CD1c-positive myeloid dendritic cell (primary cell): ENCODE results near the gene ITGB4.
A peak's percentile ranks its signal among the peaks of the same experiment; 100 is the strongest.

Experiments
- DNase-seq: peaks from one replicate; pipeline ENCODE4 v3.0.0-alpha.2; 2016; ENCODE audit errors: extremely low spot score

Gene ITGB4

DNA sequence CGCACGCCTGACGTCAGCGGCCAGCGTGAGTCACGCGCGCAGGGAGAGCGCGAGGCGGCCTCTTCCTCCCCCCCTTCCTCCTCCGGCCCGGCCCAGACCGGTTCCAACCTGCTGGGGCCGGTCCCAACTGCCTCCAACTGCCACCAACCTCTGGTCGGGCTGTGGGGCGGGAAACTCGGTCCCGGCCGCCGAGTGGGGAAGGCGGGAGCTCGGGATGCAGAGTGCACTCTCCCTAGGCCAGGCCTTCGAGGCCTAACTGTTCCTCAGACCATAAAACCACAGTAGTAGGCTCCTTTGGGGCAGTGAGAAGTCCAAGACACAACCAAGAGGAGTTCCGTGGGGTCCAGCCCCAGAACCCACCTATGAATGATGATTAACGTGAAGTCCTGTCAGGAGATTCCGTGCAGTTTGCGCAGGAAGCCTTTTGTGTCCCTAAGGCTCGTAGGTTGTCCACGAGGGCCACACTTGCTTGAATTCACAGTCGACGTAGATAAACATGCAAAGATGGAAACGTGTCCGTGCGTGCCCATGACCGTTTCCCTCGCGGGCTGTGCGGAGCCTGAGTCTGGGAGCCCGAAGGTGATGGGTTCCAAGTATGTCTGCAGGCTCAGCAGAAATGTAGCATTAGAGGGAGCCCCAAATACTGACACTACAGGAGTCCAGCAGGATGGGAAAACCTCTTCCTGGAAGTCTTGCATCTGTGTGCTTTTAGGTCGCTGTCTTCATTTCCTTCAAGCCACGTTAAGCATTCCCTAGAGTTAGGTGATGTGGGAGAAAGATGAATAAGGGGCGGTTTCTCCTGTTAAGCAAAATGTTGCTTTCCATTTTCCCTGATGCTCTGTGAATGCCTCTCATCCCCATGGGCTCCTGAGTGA is 64.0 kb downstream of the ITGB4 start:
- DNase-seq: peak; percentile 95

DNA sequence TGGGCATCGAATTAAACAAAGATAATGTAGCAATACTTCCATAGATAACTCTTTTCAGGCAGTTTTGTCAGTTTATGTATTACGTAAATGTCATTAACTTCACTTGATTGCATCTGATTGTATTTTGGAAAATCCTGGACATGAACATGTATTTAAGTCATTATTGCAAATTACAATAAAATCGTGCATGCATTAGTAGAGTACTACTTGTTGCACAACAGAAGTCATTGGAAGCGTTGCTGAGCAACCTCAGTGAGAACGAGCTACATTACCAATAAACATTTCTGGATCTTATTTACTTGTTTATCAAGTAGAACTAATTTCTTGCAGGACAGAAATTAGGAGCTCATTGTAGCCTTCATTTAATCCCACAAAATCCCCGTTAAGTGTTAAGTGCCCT is 70.0 kb downstream of the ITGB4 start:
- DNase-seq: no peak

GRCh38 chr17:75793460-75793859 is 72.2 kb downstream of the ITGB4 start:
- no peak for DNase-seq

DNA sequence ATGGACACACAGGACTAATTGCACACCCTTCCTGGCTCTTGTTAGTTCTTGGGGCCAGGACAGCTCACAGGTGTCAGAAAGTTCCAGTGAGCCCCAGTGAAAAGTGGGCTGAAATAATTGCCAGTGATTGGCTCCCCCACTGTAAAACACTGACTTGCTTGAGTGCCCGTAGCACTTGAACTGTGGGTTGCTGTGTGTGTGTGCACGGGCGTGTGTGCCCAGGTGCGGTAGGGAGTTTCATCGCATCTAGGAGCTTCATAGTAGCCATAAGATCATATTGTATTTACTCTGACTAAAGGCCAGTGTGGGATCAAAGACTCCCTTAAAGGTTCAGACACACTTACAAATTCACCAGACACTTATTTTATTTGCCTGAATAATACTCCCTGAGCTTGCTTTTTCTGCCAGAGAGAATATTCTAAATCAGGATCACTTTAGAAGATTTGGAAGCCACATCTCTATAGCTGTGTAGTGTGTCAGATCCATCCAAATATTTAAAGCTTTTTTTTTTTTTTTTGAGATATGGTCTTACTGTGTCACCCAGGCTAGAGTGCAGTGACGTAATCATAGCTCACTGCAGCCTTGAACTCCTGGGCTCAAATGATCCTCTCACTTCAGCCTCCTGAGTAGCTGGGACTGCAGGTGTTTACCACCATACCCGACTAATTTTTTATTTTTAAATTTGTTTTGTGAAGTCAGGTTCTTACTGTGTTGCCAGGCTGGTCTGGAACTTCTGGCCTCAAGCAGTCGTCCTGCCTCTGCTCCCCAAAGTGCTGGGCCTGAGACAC is 74.8 kb downstream of the ITGB4 start:
- no peak for DNase-seq

- DNase-seq: no peak
Measured at GRCh38 chr17:75799402-75799801, 78.1 kb downstream of the ITGB4 start.

GRCh38 chr17:75803883-75804282 is 82.6 kb downstream of the ITGB4 start:
- DNase-seq: no peak

- DNase-seq: no peak
Measured at GRCh38 chr17:75806822-75807500, 85.7 kb downstream of the ITGB4 start.
